Measurements from ENCODE around the gene PXDN.

The PXDN gene

GRCh38 chr2:1744446-1745170 is at the start of gene PXDN:
Gene PXDN (minus strand): TSS chr2:1744515. CDS start chr2:1744455, 60 bp downstream.
- Mint-ChIP-seq H3K27ac (no peak within 1 kb of the TSS), H3K36me3 (ENCODE audit: low read depth) (no peaks in the 10 kb centered on the region), H3K9me3 (no peaks in the 10 kb centered on the region), H3K4me1 (ENCODE audit: low read depth) (peaks cover 9% of the 10 kb centered on the region), H3K27me3 (peaks cover 53% of the 10 kb centered on the region), H3K4me3 (peak within 1 kb of the TSS; percentile 70)
- no peak for DNase-seq

- DNase-seq: no peak
- H3K4me1 Mint-ChIP-seq (ENCODE audit: low read depth): peaks cover 15% of the 10 kb centered on the region
- no peaks in the 10 kb centered on the region for H3K9me3 Mint-ChIP-seq
- H3K27me3 Mint-ChIP-seq: peaks cover 6% of the 10 kb centered on the region
- no peak overlapping the region for H3K4me3 Mint-ChIP-seq
- H3K27ac Mint-ChIP-seq: no peak overlapping the region
- no peaks in the 10 kb centered on the region for H3K36me3 Mint-ChIP-seq (ENCODE audit: low read depth)
Measured at GRCh38 chr2:1793868-1794445, 49.6 kb upstream of the PXDN start.

- Mint-ChIP-seq H3K4me3 (no peak overlapping the region), H3K4me1 (ENCODE audit: low read depth) (peaks cover 8% of the 10 kb centered on the region), H3K27me3 (peaks cover 2% of the 10 kb centered on the region), H3K36me3 (ENCODE audit: low read depth) (no peaks in the 10 kb centered on the region), H3K27ac (no peak overlapping the region), H3K9me3 (no peaks in the 10 kb centered on the region)
- no peak for DNase-seq
Measured at GRCh38 chr2:1793001-1793867, 48.9 kb upstream of the PXDN start.

GRCh38 chr2:1791685-1792435 is 47.5 kb upstream of the PXDN start:
- DNase-seq: no peak
- no peaks in the 10 kb centered on the region for H3K27me3 Mint-ChIP-seq
- H3K27ac Mint-ChIP-seq: peak overlapping the region; percentile 55
- no peaks in the 10 kb centered on the region for H3K36me3 Mint-ChIP-seq (ENCODE audit: low read depth)
- H3K4me1 Mint-ChIP-seq (ENCODE audit: low read depth): peaks cover 6% of the 10 kb centered on the region
- H3K4me3 Mint-ChIP-seq: no peak overlapping the region
- no peaks in the 10 kb centered on the region for H3K9me3 Mint-ChIP-seq

- peaks cover 5% of the 10 kb centered on the region for H3K4me1 Mint-ChIP-seq (ENCODE audit: low read depth)
- no peak overlapping the region for H3K4me3 Mint-ChIP-seq
- no peak for DNase-seq
- H3K36me3 Mint-ChIP-seq (ENCODE audit: low read depth): no peaks in the 10 kb centered on the region
- no peaks in the 10 kb centered on the region for H3K27me3 Mint-ChIP-seq
- no peak overlapping the region for H3K27ac Mint-ChIP-seq
- H3K9me3 Mint-ChIP-seq: no peaks in the 10 kb centered on the region
Measured at GRCh38 chr2:1791006-1791605, 46.8 kb upstream of the PXDN start.

GRCh38 chr2:1790473-1790872 is 46.2 kb upstream of the PXDN start:
- Mint-ChIP-seq H3K4me3 (no peak overlapping the region), H3K4me1 (ENCODE audit: low read depth) (peaks cover 4% of the 10 kb centered on the region), H3K27ac (no peak overlapping the region), H3K9me3 (no peaks in the 10 kb centered on the region), H3K36me3 (ENCODE audit: low read depth) (no peaks in the 10 kb centered on the region), H3K27me3 (no peaks in the 10 kb centered on the region)
- no peak for DNase-seq

- no peak for DNase-seq
- Mint-ChIP-seq H3K36me3 (ENCODE audit: low read depth) (no peaks in the 10 kb centered on the region), H3K27me3 (peaks cover 2% of the 10 kb centered on the region), H3K4me3 (no peak overlapping the region), H3K9me3 (no peaks in the 10 kb centered on the region), H3K4me1 (ENCODE audit: low read depth) (peaks cover 4% of the 10 kb centered on the region), H3K27ac (no peak overlapping the region)
Measured at GRCh38 chr2:1789610-1790009, 45.3 kb upstream of the PXDN start.

- Mint-ChIP-seq H3K4me1 (ENCODE audit: low read depth) (peaks cover 11% of the 10 kb centered on the region), H3K27ac (peak overlapping the region; percentile 37), H3K36me3 (ENCODE audit: low read depth) (no peaks in the 10 kb centered on the region), H3K4me3 (no peak overlapping the region), H3K27me3 (peaks cover 3% of the 10 kb centered on the region), H3K9me3 (no peaks in the 10 kb centered on the region)
- no peak for DNase-seq
Measured at GRCh38 chr2:1788478-1788959, 44.2 kb upstream of the PXDN start.

GRCh38 chr2:1787755-1788477 is 43.6 kb upstream of the PXDN start:
- H3K27ac Mint-ChIP-seq: peak overlapping the region; percentile 64
- DNase-seq: no peak
- no peak overlapping the region for H3K4me3 Mint-ChIP-seq
- no peaks in the 10 kb centered on the region for H3K9me3 Mint-ChIP-seq
- peaks cover 11% of the 10 kb centered on the region for H3K4me1 Mint-ChIP-seq (ENCODE audit: low read depth)
- no peaks in the 10 kb centered on the region for H3K36me3 Mint-ChIP-seq (ENCODE audit: low read depth)
- peaks cover 3% of the 10 kb centered on the region for H3K27me3 Mint-ChIP-seq

GRCh38 chr2:1784986-1785617 is 40.8 kb upstream of the PXDN start:
- H3K4me1 Mint-ChIP-seq (ENCODE audit: low read depth): peaks cover 33% of the 10 kb centered on the region
- no peak overlapping the region for H3K4me3 Mint-ChIP-seq
- H3K27ac Mint-ChIP-seq: peak overlapping the region; percentile 77
- DNase-seq: no peak
- H3K36me3 Mint-ChIP-seq (ENCODE audit: low read depth): no peaks in the 10 kb centered on the region
- no peaks in the 10 kb centered on the region for H3K9me3 Mint-ChIP-seq
- peaks cover 3% of the 10 kb centered on the region for H3K27me3 Mint-ChIP-seq

- peak overlapping the region; percentile 42 for H3K4me3 Mint-ChIP-seq
- DNase-seq: no peak
- H3K27me3 Mint-ChIP-seq: peaks cover 3% of the 10 kb centered on the region
Measured at GRCh38 chr2:1784087-1784486, 39.8 kb upstream of the PXDN start.

GRCh38 chr2:1782514-1782913 is 38.2 kb upstream of the PXDN start:
- DNase-seq: no peak

More at GRCh38 chr2:1784087-1784486, 39.8 kb upstream of the PXDN start:
- Mint-ChIP-seq H3K36me3 (ENCODE audit: low read depth) (no peaks in the 10 kb centered on the region), H3K4me1 (ENCODE audit: low read depth) (peaks cover 33% of the 10 kb centered on the region), H3K27ac (peak overlapping the region; percentile 52), H3K9me3 (no peaks in the 10 kb centered on the region)

More at GRCh38 chr2:1782514-1782913, 38.2 kb upstream of the PXDN start:
- peak overlapping the region; percentile 86 for H3K27ac Mint-ChIP-seq
- H3K4me3 Mint-ChIP-seq: no peak overlapping the region
- H3K36me3 Mint-ChIP-seq (ENCODE audit: low read depth): no peaks in the 10 kb centered on the region
- H3K4me1 Mint-ChIP-seq (ENCODE audit: low read depth): peaks cover 41% of the 10 kb centered on the region
- H3K27me3 Mint-ChIP-seq: peaks cover 3% of the 10 kb centered on the region
- H3K9me3 Mint-ChIP-seq: no peaks in the 10 kb centered on the region
